Activated CD4-positive, CD25-positive, alpha-beta regulatory T cell treated with anti-CD3 and anti-CD28 coated beads, Interleukin-2, amount 50 U/mL, for 24 hours (primary cell): ENCODE measurements around the gene BAZ1B.
"Not testable (repeated sequence)": the region's sequence is repeated elsewhere in the genome, so short reads cannot be mapped to it uniquely, and the experiment has no call there.

Source experiments
- ATAC-seq, 2 donors: fragments of 150-1000 bp; cut with Tn5 transposase; one replicate each; pipeline ENCODE4 v1.10.0; 2021; ENCODE audit warnings: mild to moderate bottlenecking in 1 of 2, moderate library complexity in 1 of 2

The BAZ1B gene

DNA sequence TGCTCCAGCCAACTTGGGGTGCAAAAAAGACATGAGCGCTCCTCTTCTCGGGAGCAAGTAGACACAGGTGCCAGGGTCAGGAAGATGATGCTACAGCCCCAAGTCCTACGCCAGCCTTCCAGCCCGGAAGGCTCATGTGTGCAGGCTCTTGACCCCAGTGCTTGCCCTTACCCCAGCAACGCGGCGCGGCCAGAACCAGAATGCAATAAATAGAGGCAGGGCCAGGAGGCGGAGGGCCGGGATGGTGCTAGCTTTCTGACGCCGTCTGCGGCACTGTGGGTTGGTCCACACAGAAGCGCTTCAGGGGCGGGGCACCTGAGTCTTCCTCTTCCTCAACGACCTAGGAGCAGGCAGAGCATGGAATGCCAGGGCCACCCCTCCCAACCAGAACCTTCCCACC is 15.0 kb upstream of the BAZ1B start:
- ATAC-seq = no peak

DNA sequence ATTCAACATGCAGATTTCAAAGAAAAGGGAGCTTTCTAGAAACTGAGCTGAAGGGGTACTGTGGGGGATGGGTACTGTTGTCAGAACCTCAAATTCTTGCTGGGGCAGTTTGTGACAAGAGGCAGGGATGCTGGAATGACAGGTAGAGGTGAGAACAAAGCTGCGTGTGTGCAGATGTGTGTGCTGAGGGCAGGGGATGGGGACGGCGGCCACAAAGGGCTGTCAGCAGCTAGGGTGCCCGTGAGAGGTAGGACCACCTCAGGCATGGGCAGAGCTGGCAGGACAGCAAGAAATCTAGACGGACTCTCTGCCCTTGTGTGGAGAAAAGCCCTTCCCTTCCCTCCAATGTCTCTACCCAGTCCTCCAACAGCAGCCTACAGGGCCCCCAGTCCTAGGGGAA is 14.4 kb upstream of the BAZ1B start:
- ATAC-seq = no peak

DNA sequence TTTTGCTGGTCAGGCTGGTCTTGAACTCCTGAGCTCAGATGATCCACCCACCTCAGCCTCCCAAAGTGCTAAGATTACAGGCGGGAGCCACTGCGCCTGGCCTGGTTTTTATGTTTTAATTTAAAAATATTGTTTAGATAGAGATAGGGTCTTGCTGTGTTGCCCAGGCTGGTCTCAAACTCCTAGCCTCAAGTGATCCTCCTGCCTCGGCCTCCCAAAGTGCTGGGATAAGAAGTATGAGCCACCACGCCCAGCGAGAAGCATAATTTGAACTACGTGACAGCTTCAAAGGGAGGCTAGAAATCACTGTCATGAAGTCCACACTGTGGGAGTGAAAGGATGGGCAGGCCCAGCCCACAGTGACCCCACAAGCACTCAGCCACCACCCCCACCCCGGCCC is 13.8 kb upstream of the BAZ1B start:
- ATAC-seq = not testable (repeated sequence)

DNA sequence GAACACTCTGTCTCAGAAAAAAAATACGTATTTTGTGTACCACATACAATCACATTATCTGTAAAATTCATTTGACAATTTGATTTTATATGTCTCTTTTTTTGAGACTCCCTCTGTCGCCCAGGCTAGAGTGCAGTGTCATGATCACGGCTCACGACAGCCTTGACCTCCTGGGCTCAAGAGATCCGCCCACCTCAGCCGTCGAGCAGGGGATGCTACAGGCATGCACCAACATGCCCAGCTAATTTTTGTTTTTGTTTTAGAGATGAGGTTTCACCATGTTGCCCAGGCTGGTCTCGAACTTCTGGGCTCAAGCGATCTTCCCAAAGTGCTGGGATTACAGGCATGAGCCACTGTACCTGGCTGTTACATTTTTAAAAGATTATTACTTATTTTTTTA is 11.6 kb upstream of the BAZ1B start:
- ATAC-seq = no peak

- ATAC-seq = no peak
Measured at GRCh38 chr7:73532224-73532623, 10.1 kb upstream of the BAZ1B start.

- ATAC-seq = no peak
Measured at GRCh38 chr7:73530800-73531199, 8.7 kb upstream of the BAZ1B start.

- no peak for ATAC-seq
Measured at GRCh38 chr7:73526896-73527821, 5.1 kb upstream of the BAZ1B start.

GRCh38 chr7:73526158-73526494 is 4.0 kb upstream of the BAZ1B start:
- ATAC-seq = not testable (repeated sequence)

- ATAC-seq = peak; percentile 32 to 38
Measured at GRCh38 chr7:73521636-73522104, 423 bp downstream of the BAZ1B start.

DNA sequence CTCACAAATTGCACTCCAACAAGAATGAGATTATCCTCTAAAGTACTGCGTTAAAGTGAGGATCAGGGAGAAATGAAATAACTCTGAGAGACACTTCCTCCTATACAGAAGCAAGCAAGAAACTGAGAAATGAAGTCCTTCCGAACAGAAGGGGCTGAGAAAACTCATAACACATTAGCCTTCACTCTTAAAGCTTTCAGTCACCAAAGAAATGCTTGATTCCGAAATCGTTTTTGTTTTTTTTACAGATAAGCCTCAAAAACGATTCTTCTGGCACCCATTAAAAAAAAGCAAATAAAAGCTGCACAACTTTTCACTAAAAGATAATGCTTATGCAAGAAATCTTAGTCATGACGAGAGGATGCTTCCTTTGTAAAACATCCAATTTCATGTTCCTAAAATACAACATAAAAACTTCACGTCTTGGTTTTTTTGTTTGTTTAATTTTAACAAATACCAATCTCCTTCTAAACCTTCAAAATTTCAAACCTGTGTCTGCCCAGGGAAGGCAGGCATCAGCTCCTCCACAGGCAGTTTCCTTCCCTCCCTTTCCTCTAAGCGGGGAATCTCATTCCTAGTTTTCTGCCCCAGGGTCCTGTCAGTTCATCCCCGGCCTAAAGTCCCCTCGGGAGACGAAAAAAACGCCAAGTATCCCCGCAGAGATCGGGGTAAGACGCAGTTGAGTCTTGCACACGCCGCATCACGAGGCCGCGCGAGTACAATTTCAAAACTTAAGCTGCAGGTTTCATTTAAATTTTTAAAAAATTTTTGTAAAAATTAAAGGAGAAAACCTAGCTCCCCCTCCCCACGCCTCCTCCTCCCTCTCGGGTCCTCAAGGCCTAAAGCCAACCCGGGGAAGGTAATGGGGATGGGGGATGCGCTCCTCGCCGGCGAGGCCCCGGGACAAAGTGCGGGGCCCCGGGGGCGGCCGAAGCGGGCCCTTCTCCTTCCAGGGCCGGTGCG is 1.1 kb downstream of the BAZ1B start:
- no peak for ATAC-seq

DNA sequence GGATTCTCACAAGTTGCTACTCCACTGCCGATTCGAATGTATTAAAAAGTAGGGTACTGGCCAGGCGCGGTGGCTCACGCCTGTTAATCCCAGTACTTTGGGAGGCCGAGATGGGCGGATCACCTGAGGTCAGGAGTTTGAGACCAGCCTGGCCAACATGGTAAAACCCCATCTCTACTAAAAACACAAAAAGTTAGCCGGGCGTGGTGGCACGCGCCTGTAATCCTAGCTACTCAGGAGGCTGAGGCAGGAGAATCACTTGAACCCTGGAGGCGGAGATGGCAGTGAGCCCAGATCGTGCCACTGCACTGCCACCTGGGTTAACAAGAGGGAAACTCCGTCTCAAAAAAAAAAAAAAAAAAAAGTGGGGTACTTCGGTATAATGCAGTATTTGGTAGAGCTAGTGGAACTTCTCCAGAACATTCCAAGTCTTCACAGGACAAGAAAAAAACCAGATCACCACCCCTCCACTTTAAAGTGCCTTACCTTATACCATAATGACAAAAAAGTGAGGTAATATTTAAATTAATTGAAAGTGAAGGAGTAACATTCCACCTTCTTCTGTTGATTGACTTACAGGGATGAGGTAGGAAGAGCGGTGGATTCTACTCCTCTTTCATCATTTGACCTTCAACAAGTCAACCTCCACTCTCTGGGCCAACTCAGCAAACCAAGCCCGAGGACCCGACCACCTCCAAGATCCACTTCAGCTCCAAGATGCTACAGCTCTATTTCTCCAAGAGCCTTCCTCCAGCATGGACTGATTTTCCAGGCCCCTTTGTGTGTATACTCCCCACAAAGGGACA is 2.0 kb downstream of the BAZ1B start:
- ATAC-seq = no peak

- ATAC-seq = no peak
Measured at GRCh38 chr7:73518470-73518869, 3.6 kb downstream of the BAZ1B start.

GRCh38 chr7:73517241-73517995 is 4.7 kb downstream of the BAZ1B start:
- ATAC-seq = no peak

DNA sequence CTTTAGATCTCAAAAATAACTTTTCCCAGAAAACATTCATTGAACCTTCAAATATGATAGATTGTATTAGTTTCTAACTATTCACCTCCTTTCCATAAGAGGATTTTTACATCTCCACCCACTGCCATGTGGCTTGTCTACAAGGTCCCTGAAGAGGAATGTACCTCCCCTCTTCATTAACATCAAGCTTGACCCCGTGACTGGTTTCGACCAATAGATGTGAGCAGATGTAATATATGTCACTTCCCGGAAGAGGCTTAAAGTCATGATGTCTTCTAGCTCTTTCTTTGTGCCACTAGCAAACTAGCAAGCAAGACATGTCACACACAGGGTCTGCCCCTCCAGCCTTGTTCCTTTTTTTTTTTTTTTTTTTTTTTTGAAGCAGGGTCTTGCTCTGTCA is 6.9 kb downstream of the BAZ1B start:
- no peak for ATAC-seq

DNA sequence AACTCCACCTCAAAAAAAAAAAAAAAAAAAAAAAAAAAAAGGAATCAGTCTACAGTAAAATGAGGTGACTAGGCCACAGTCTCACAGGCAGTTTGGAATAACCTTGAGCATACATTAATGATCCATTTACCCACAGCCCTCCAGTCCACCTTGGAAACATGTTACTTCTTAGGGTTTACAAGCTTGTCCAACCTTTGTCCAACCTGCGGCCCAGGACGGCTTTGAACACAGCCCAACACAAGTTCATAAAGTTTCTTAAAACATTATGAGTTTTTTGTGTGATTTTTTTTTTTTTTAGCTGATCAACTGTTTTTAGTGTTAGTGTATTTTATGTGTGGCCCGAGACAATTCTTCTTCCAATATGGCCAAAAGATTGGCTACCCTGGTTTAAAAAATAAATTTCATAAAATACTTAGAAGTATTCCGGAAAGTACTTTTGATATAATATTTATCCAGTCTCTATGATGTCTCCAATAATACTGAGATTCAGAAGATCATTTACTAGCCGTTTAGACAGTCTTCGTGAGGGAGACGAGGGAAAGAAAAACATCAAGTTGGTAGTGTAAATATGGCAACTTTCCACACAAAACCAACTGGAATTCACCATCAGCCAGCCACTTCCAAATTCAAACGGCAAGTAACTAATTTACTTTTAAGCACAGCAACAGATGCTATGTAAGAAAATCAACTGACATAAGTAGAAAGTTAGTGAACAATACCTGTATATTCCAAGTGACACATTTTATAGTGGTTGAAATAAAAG is 9.9 kb downstream of the BAZ1B start:
- no peak for ATAC-seq

DNA sequence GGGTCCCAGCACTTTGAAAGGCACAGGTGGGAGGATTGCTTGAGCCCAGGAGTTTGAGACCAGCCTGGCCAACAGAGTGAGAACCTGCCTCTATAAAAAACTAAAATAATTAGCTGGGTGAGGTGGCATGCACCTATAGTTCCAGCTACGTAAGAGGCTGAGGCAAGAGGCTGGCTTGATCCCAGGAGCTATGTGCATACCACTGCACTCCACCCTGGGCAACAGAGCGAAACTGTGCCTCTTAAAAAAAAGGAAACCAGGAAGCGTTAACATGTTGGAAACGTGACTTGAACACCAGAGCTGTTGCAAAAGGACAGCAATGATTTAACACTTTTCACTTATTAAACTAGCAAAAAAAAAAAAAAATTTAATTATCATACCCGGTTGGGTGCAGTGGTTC is 12.6 kb downstream of the BAZ1B start:
- ATAC-seq = no peak

DNA sequence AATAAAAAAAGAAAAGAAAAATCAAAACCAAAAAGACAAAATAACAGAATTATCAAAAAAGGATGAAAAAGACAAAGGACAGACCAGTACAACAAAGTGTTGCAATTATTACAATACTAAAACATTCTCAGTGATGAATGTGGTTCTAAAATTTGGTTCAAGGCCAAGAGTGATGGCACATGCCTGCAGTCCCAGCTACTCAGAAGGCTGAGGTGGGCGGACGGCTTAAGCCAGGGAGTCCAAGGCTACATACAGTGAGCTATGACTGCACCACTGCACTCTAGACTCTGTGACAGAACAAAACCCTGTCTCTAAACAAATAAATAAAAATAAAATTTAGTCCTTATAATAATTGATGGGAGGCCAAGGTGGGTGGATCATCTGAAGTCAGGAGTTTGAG is 14.5 kb downstream of the BAZ1B start:
- ATAC-seq = no peak

- no peak for ATAC-seq
Measured at GRCh38 chr7:73504920-73505319, 17.2 kb downstream of the BAZ1B start.

DNA sequence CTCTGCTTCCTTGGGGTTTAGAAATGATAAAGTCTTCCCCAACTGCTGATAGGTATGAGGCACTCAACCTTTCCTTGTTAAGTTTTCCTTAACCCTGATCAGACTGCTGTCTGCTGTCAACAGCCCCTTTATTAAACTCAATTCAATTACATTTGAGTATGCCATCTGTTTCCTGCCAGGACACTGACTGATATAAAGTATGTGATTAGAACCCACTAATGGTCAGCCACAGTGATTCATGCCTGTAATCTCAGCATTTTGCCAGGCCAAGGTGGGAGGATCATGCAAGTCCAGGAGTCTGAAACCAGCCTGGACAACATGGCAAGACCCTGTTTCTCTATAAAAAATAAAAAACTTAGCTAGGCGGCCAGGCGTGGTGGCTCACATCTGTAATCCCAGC is 18.1 kb downstream of the BAZ1B start:
- no peak for ATAC-seq

DNA sequence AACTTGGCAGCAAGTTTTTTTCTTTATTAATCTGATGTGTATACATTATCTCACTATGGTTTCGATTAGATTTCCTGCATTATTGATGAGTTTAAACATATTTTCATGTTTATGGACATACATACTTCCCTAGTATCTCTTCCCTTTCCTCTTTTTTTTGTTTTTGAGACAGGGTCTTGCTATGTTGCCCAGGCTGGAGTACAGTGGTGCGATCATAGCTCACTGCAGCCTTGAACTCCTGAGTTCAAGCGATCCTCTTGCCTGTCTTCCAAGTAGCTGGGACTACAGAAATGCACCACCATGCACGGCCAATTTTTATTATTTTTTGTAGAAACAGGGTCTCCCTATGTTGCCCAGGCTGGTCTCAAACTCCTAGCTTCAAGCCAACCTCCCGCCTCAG is 18.9 kb downstream of the BAZ1B start:
- no peak for ATAC-seq

DNA sequence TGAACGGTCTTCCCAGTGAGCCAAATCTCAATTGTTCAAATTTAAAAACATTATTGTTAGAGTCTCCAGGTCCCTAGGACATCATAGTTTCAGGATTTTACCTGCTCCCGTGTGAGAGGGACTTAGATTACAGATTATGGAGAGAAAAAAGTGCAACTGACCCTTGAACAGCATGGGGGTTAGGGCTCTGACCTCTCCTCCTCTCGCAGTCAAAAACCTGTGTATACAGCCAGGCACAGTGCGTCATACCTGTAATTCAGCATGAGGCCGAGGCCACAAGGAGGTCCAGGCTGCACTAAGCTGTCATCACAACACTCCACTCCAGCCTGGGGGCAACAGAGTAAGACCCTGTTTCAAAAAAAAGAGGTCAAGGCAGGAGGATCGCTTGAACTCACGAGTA is 25.5 kb downstream of the BAZ1B start:
- ATAC-seq = no peak
